GM12873 (cell line): ENCODE measurements around the gene PPCDC.

Experiments
- CTCF ChIP-seq: IDR thresholded peaks from 2 replicates; pipeline ENCODE4 v1.5.1; 2012; ENCODE audit warnings: low read depth, mild to moderate bottlenecking, moderate library complexity, low read length, control low read depth; ENCODE audit not compliant: insufficient read depth; ENCODE audit errors: missing control alignments

Gene PPCDC

GRCh38 chr15:75032395-75032794 is 9.0 kb downstream of the PPCDC start:
- no peak for TF ChIP-seq CTCF

GRCh38 chr15:75033809-75034208 is 10.4 kb downstream of the PPCDC start:
- peak; percentile 28 for TF ChIP-seq CTCF

- TF ChIP-seq CTCF = no peak
Observed at GRCh38 chr15:75034615-75035014, 11.2 kb downstream of the PPCDC start.

GRCh38 chr15:75036212-75036616 is 12.8 kb downstream of the PPCDC start:
- no peak for TF ChIP-seq CTCF

- no peak for TF ChIP-seq CTCF
Observed at GRCh38 chr15:75037685-75038084, 14.3 kb downstream of the PPCDC start.

- TF ChIP-seq CTCF = no peak
Observed at GRCh38 chr15:75038231-75038630, 14.8 kb downstream of the PPCDC start.

GRCh38 chr15:75042730-75043508 is 19.5 kb downstream of the PPCDC start:
- peak; percentile 84 for TF ChIP-seq CTCF
